ENCODE results near the gene CACNA1B. TPM values are rescaled to one million over a fixed set of nuclear protein-coding genes. Genes with fewer than 3 reads are reported as not detected.
"Not testable (repeated sequence)": the region's sequence is repeated elsewhere in the genome, so short reads cannot be mapped to it uniquely, and the experiment has no call there.

The CACNA1B gene
- total RNA-seq, 1 experiment from 2014 or later = 0.08 TPM

DNA sequence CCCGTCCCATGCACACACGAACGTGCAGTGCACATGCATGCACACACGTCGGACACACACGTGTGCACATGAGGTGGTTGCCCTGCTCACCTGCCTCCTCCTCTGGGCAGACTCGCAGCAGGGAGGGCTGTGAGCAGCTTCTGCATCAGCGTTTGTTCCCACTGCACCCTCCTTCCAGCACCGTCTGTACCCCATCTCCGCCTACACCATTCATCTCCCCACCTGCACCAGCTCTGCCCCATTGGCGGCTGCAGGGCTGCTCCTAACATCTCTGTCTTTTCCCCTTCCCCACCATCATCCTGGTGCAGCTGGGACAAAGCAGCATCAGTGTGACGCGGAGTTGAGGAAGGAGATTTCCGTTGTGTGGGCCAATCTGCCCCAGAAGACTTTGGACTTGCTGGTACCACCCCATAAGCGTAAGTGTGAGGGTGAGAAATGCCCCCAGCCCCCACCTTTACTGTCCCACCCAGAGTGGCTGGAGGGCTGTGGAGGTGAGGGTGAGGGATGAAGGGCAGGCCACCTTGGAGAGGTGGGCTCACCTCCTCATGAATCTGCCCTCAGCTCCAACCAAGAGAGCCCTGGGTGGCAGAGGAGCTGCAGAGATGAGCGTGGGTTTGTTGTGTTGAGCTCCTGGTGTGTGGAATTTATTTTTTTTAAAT lies 234.6 kb downstream of the CACNA1B start:
- DNase-seq (ENCODE audit: low read depth) = no peak

GRCh38 chr9:138112791-138113600 lies 235.4 kb downstream of the CACNA1B start:
- no peak for DNase-seq (ENCODE audit: low read depth)

- peak; percentile 8 for DNase-seq (ENCODE audit: low read depth)
Observed at GRCh38 chr9:138113701-138114325, 236.2 kb downstream of the CACNA1B start.

DNA sequence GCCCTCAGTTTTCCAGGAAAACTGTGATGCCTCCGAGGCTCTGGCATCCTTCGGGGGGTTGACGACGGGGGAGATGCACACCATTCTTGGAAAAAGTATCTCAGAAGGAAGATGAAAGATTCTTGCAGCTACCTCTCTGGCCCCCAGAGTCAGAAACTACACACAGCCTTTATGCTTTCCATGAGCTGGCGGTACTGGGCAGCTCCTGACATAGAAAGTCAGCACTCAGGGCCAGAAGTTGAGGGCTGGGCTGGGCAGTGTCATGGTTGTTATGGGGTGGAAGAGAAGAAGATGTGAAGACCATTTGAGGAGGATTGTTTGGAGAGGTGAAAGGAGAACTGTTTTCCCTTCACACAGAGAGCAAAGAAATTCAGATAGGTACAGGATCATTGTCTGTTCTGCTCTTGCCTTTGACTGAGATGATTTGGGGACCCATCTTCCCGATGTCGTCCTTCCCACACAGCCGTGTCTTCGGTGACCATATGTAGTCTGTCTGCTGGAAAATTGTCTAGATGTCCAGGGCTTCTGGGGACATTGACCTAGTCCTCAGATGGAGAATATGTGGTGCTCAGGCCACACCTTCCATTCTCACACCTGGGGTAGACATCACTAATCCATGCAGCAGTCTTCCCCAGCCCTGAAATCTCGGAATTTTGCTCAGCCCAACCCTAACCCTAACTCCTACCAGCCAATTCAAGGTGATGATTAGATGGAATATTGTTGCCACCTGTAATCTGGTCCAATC lies 237.1 kb downstream of the CACNA1B start:
- no peak for DNase-seq (ENCODE audit: low read depth)

- DNase-seq (ENCODE audit: low read depth) = no peak
Observed at GRCh38 chr9:138115506-138115905, 237.9 kb downstream of the CACNA1B start.

GRCh38 chr9:138116521-138116920 lies 238.9 kb downstream of the CACNA1B start:
- no peak for DNase-seq (ENCODE audit: low read depth)

GRCh38 chr9:138117101-138117750 lies 239.6 kb downstream of the CACNA1B start:
- peak; percentile 0 for DNase-seq (ENCODE audit: low read depth)

- no peak for DNase-seq (ENCODE audit: low read depth)
Observed at GRCh38 chr9:138117836-138118235, 240.3 kb downstream of the CACNA1B start.

DNA sequence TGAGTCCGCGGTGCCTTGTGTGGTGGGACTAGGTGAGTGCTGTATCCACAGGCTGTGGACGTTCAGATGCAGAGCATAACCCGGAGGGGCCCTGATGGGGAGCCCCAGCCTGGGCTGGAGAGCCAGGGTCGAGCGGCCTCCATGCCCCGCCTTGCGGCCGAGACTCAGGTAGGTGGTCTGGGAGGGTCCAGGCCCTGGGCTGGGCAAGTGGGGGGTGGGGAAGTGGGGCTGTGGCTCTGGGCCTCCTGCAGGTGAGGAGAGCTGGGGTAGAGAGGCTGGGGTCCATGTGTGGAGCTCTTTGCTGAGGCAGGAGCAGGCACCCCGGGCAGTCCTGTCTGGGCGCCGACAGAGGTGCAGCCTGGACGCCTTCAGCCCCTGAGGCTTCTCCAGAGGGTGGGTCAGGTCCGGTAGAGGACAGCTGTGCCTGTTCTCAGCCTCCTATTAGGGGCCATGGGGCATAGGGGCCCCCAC lies 241.1 kb downstream of the CACNA1B start:
- peak; percentile 0 for DNase-seq (ENCODE audit: low read depth)

GRCh38 chr9:138119202-138120027 lies 241.8 kb downstream of the CACNA1B start:
- DNase-seq (ENCODE audit: low read depth) = peak; percentile 0

GRCh38 chr9:138120072-138120471 lies 242.5 kb downstream of the CACNA1B start:
- DNase-seq (ENCODE audit: low read depth) = no peak

GRCh38 chr9:138120511-138121437 lies 243.2 kb downstream of the CACNA1B start:
- DNase-seq (ENCODE audit: low read depth) = peak; percentile 0

- peak; percentile 0 for DNase-seq (ENCODE audit: low read depth)
Observed at GRCh38 chr9:138121438-138122050, 244.0 kb downstream of the CACNA1B start.

- no peak for DNase-seq (ENCODE audit: low read depth)
Observed at GRCh38 chr9:138122201-138122600, 244.6 kb downstream of the CACNA1B start.

DNA sequence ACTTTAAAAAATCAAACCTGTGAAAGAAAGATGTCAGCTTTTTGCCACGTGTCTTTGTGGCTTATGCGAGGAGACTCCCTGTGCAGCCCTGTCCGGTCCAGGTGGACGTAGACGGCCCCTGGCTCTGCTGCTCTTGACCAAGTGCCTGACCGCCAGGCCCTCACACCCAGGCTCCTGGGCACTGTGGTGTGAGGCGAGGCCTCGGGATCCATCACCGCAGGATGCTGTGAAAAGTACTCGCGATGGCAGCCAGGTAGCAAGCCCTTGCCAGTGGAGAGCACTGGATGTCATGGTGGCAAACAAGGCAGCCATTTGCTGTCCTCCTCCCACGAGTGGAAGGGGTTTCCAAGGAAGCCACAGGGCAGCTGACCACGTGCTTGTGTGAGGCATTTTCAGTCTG lies 245.1 kb downstream of the CACNA1B start:
- no peak for DNase-seq (ENCODE audit: low read depth)

DNA sequence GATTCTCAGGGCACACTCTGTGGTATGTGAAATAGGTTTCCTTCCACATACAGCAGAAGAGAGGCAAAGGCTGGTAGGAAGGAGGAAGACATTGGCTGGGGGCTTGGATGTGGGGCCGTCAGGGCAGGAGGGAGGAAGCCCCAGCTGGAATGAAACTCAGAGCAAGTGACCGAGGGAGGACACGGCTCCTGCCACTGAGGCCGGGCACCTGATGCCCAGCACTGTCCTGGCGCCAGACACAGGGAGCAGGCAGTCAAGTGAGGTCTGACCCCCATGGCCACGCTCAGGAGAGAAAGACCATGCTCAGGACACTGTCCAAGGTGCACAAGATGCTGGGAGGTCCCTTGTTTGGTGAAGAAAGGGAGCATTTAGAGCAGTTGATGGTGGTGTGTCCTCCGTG lies 245.5 kb downstream of the CACNA1B start:
- DNase-seq (ENCODE audit: low read depth) = no peak

- DNase-seq (ENCODE audit: low read depth) = not testable (repeated sequence)
Observed at GRCh38 chr9:138126090-138126857, 248.7 kb downstream of the CACNA1B start.

All from HT1080 (cell line).